Prostate gland (tissue), 2 donors: ENCODE data around the gene ARHGAP25.

Experiments used
- POLR2A ChIP-seq: fragments of 450-650 bp; IDR thresholded peaks from one replicate; pipeline ENCODE4 v1.6.1; 2016; ENCODE audit warnings: antibody characterized with exemption, mild to moderate bottlenecking
- POLR2AphosphoS5 ChIP-seq: sonication (generic); formaldehyde crosslinking; IDR thresholded peaks from one replicate; pipeline ENCODE4 v1.6.1; 2017; ENCODE audit warnings: antibody characterized with exemption
- TF ChIP-seq, protein P1 (sequence below), 4 experiments: fragments of 200-600 bp in 2 of 4; fragments of 450-650 bp in 2 of 4; sonication (generic) in 2 of 4; IDR thresholded peaks; 1 replicate in 3 of 4; 2 replicates in 1 of 4; pipeline ENCODE4 v1.5.1; 2016 to 2019; ENCODE audit warnings: antibody characterized with exemption in 4 of 4, mild to moderate bottlenecking in 2 of 4, moderate library complexity in 2 of 4

DNA sequence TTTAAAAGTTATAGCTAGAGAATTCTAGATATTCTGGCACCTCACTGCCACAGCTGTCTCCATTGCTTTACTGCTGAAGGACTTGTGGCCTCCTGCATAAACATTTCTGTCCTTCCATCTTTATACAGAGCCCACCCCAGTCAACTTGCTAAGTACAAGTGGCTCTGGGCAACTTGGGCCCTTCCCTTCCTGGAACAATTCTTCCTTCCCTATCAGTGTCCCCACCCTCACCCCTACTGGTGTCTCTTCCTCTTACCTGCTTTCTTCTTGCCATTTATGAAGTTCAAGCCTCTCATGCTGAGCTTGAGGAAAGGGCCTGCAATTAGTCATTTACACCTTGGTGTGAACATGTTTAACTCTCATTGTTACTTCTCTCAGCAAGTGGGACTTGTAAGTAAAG lies 45.0 kb downstream of the ARHGAP25 start:
- TF ChIP-seq, protein P1, sequence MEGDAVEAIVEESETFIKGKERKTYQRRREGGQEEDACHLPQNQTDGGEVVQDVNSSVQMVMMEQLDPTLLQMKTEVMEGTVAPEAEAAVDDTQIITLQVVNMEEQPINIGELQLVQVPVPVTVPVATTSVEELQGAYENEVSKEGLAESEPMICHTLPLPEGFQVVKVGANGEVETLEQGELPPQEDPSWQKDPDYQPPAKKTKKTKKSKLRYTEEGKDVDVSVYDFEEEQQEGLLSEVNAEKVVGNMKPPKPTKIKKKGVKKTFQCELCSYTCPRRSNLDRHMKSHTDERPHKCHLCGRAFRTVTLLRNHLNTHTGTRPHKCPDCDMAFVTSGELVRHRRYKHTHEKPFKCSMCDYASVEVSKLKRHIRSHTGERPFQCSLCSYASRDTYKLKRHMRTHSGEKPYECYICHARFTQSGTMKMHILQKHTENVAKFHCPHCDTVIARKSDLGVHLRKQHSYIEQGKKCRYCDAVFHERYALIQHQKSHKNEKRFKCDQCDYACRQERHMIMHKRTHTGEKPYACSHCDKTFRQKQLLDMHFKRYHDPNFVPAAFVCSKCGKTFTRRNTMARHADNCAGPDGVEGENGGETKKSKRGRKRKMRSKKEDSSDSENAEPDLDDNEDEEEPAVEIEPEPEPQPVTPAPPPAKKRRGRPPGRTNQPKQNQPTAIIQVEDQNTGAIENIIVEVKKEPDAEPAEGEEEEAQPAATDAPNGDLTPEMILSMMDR (IDR thresholded peaks at IDR 0.05) = no peak
- TF ChIP-seq POLR2A = no peak
- TF ChIP-seq POLR2AphosphoS5 = no peak
